Mucosa of descending colon (tissue), 3 donors: Measurements from ENCODE around the gene ALKBH5. TPM values are rescaled to one million over a fixed set of nuclear protein-coding genes. Genes with fewer than 3 reads are reported as not detected.

ENCODE experiments used
- ATAC-seq: fragments of 200-7000 bp; cut with Tn5 transposase; one replicate; pipeline ENCODE4 v1.9.1; 2020; ENCODE audit warnings: mild to moderate bottlenecking, moderate library complexity
- DNase-seq, 3 donors: peaks; one replicate each; pipeline ENCODE4 v3.0.0-alpha.2; 2020
- H3K36me3 ChIP-seq: fragments of 200-600 bp; one replicate; pipeline ENCODE4 v1.8.0; 2021; ENCODE audit warnings: low read depth, mild to moderate bottlenecking
- H3K4me1 ChIP-seq: fragments of 200-600 bp; one replicate; pipeline ENCODE4 v1.8.0; 2021; ENCODE audit warnings: low read depth, mild to moderate bottlenecking
- H3K4me3 ChIP-seq: fragments of 200-600 bp; one replicate; pipeline ENCODE4 v1.8.0; 2021; ENCODE audit warnings: mild to moderate bottlenecking
- H3K9me3 ChIP-seq: fragments of 200-600 bp; one replicate; pipeline ENCODE4 v1.8.0; 2021; ENCODE audit warnings: mild to moderate bottlenecking
- intact Hi-C, 2 donors: fragments of 100-400 bp; cut with DNase I in 1 of 2; cut with micrococcal nuclease in 1 of 2; formaldehyde crosslinking; loops; one replicate each; pipeline versions ENCODE4 v1.11.0 to v1.11.1; 2022; cut with DNase I, micrococcal nuclease
- total RNA-seq, 3 donors: library from RNA; stranded (reverse); fragmentation: NEBNext Ultra II Directional in 2 of 3; extraction: Animal tissue kit (Norgen Biotek cat#: 25700) in 2 of 3; gene quantifications; one replicate each; pipeline versions ENCODE4 v1.2.1 to v1.2.4, GENCODE V29; 2021 to 2023
- TF ChIP-seq, protein P1 (sequence below): fragments of 200-600 bp; IDR thresholded peaks from one replicate; pipeline ENCODE4 v1.8.0; 2022; ENCODE audit warnings: antibody characterized with exemption, mild to moderate bottlenecking
- donor health status: DM: no; HTN: no; CAD: no; lungs with moderate emphysema.
- donor health status: DM: no; HTN: no; CAD: no.
- donor health status: DM: no; HTN: yes; CAD: no.

The ALKBH5 gene
- total RNA-seq, 3 donors from 2014 or later = 70.7 to 151 (median 75.6) TPM

DNA sequence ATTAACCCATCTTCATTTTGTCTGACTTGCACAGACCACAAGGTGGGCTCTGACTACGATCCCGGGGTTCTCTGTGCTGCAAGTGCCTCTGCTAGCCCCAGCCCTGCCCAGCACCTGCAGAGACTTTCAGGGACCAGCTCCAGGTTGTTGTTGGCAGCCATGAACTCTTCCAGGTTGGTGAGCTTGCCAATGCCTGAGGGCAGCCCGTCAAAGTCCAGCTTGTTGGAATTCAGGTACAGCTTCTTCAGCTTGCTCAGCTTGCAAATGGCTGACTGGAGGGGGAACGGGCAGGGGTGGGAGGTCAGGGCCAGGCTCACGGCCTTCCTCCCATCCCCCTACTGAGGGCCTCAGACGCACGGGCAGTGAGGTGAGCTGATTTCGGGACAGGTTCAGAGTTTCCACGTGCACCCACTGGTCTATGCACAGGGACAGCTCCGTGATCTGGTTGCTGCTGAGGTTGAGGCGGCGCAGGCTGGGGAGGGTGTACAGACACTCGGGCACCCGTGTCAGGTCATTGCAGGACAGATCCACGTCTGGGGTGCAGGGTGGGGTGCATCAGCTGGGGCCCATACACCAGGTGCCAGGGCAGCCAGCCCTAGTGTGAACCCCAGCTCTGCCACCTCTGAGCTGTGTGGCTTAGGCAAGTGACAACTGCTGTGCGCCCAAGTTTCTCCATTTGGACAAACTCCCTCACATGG, 69.7 kb downstream of the ALKBH5 start:
- H3K4me3 ChIP-seq = no peak overlapping the region
- intact Hi-C loops = no loop called here
- H3K36me3 ChIP-seq = peaks cover 3% of the 10 kb centered on the region
- peaks cover 9% of the 10 kb centered on the region for H3K4me1 ChIP-seq
- TF ChIP-seq, protein P1, sequence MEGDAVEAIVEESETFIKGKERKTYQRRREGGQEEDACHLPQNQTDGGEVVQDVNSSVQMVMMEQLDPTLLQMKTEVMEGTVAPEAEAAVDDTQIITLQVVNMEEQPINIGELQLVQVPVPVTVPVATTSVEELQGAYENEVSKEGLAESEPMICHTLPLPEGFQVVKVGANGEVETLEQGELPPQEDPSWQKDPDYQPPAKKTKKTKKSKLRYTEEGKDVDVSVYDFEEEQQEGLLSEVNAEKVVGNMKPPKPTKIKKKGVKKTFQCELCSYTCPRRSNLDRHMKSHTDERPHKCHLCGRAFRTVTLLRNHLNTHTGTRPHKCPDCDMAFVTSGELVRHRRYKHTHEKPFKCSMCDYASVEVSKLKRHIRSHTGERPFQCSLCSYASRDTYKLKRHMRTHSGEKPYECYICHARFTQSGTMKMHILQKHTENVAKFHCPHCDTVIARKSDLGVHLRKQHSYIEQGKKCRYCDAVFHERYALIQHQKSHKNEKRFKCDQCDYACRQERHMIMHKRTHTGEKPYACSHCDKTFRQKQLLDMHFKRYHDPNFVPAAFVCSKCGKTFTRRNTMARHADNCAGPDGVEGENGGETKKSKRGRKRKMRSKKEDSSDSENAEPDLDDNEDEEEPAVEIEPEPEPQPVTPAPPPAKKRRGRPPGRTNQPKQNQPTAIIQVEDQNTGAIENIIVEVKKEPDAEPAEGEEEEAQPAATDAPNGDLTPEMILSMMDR = no peak
- H3K9me3 ChIP-seq = no peaks in the 10 kb centered on the region
- DNase-seq (no peak), ATAC-seq (no peak)

DNA sequence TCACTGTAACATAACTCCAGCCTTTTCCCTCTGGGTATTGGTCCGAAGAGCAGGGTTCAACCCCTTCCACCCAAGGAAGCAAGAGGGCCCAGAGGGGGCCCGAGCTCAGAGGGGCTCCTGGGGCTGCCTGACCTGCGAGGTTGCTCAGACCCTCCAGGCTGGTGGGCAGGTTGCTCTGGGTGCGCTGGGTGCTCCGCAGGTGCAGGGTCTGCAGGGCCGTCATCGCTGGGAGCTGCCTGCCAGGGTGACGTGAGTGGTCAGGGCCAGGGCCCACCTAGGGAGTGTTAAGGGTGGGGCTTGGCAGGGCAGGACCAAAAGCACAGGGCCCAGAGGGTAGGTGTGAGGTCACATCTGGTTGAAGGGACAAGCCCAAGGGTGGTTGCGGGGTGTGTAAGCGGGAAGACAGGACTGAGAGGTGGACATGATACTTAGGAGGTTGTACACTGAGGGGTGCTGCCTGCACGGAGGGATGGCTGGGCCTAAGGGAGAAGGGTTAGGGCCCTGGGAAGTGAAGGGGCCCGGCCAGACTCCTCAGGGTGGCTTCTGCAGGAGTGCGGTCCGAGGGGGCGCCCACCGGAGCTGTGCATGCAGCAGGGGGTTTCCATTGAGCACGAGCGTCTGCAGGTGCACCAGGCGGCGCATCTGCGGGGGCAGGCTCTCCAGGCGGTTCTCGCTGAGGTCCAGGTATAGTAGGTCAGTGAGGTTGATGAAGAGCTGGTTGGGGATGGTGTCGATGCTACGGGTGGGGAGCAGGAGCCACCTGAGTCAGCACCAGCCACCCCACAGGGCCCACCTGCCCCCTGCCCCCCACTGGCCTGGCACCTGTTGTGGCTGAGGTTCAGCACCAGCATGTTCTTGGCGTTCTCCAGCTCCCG, 70.6 kb downstream of the ALKBH5 start:
- Histone ChIP-seq H3K4me3 (no peak overlapping the region), H3K9me3 (no peaks in the 10 kb centered on the region), H3K36me3 (peaks cover 3% of the 10 kb centered on the region), H3K4me1 (peaks cover 9% of the 10 kb centered on the region)
- ATAC-seq (no peak), DNase-seq (no peak)
- intact Hi-C loops = no loop called here
- TF ChIP-seq, protein P1 = no peak

DNA sequence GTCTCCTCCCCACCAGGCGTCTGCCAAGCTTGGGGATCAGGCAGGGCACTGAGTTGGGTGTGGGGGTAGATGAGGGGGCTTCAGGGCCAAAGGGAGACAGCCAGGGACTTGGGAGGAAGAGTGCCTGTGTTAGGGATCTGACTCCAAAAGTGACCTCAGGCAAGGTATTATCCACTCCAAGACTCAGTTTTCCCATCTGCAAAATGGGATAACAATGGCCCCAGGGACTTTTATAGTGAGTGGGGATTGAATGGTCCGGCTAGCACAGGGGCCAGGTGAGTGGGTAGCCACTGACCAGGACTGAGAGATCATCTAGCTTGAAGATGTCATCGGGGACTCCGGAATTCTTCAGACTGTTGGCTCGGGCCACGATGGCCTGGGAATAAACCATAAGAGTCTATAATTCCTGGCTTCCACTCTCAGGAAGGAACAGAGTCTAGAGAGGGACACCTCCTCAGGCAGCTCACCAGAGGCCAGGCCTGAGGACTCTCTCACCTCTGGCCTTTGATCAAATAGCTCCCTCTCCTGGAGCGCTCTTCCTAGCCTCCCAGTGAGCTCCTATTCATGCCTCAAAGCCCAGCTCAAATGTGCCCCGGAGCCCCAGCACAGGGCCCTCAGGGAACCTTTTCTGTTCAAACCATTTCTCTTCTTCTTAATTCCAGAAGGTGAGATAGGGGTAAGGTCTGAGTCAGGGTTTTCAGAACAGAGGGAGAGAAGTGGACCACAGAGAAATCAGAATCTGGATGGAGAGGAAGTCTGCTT, 71.4 kb downstream of the ALKBH5 start:
- ATAC-seq = no peak
- H3K4me1 ChIP-seq = peaks cover 9% of the 10 kb centered on the region
- no peaks in the 10 kb centered on the region for H3K9me3 ChIP-seq
- DNase-seq = no peak
- intact Hi-C loops = no loop called here
- H3K4me3 ChIP-seq = no peak overlapping the region
- TF ChIP-seq, protein P1 = no peak
- peaks cover 3% of the 10 kb centered on the region for H3K36me3 ChIP-seq

DNA sequence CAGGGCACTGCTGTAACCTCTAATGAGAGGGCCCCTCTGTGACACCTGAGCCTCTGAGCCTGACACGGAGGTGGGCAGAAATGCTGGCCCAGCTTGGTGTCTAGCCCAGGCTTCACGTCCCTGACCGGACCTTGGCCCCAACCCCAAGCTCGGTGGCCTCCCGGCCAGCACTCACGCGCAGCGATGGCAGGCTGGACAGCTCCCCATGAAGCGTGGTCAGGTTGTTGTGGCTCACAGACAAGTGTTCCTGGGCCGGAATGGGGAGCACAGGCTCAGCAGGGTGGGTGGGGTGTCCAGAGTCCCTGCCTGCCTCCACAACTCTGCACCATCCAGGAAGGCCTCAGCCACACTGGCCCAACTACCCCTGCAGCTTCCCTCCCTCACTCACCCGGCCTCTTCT, 72.7 kb downstream of the ALKBH5 start:
- DNase-seq = no peak
- Histone ChIP-seq H3K4me3 (no peak overlapping the region), H3K36me3 (peaks cover 3% of the 10 kb centered on the region), H3K4me1 (peaks cover 11% of the 10 kb centered on the region), H3K9me3 (no peaks in the 10 kb centered on the region)
- TF ChIP-seq, protein P1 = no peak
- ATAC-seq = no peak
- intact Hi-C loops = no loop called here

DNA sequence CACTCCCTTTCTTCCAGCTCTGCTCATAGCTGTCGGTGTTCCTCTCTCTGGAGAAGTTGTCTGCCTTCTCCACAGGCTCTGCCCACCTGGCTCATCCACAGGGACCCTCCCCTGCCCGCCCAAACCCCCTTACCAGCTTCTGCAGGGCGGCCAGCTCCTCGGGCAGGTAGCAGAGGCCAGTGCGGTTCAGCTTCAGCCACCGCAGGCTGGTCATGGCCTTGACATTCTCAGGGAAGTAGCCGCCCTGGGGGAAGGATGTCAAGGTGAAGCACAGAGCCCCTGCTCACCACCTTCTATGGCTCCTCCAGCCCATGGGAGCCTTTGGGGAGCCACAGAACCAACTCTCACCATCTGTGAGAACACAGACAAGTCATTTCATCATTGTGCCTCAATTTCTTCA, 73.1 kb downstream of the ALKBH5 start:
- Histone ChIP-seq H3K36me3 (peaks cover 3% of the 10 kb centered on the region), H3K4me3 (no peak overlapping the region), H3K4me1 (peaks cover 15% of the 10 kb centered on the region), H3K9me3 (no peaks in the 10 kb centered on the region)
- no peak for DNase-seq
- ATAC-seq = no peak
- intact Hi-C loops = no loop called here
- TF ChIP-seq, protein P1 = no peak
